Peyer's patch (tissue), 4 donors: ENCODE data around the gene EP400.

Source experiments
- CTCF ChIP-seq, 6 experiments: fragments of 450-650 bp in 4 of 6; fragments of 200-600 bp in 2 of 6; sonication (generic) in 1 of 6; IDR thresholded peaks; one replicate each; pipeline ENCODE4 v1.5.1; 2017 to 2019; ENCODE audit warnings: antibody characterized with exemption in 6 of 6, mild to moderate bottlenecking in 3 of 6, moderate library complexity in 1 of 6
- POLR2A ChIP-seq, 2 donors: fragments of 450-650 bp; IDR thresholded peaks; one replicate each; pipeline ENCODE4 v1.5.1; 2017; ENCODE audit warnings: antibody characterized with exemption in 2 of 2, mild to moderate bottlenecking in 2 of 2, moderate library complexity in 2 of 2

DNA sequence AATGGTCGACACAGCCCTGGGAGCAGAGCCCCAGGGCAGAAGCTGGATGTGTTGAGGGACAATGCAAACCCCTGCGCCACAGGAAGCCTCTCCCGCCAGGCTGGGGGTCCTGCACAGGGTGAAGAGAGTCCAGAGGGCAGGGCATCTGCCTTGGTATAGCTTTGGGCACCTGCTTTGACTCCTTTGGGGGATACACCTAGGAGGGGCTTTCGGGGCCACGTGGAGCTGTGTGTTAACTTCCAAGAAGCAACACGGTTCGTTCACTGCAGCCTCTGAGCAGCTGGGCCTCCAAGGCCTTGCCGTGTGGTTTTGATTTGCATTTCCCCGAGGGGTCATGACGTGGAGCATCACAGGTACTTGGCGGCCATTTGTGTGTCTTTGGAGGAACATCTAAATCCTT is 26.5 kb upstream of the EP400 start:
- TF ChIP-seq CTCF (IDR thresholded peaks at IDR 0.05) (no peak), POLR2A (IDR thresholded peaks at IDR 0.05) (no peak)
